Ovary (tissue), 9 donors: ENCODE results near the gene CYTH1. TPM values are rescaled to one million over a fixed set of nuclear protein-coding genes. Genes with fewer than 3 reads are reported as not detected.

Source experiments
- DNase-seq, 5 donors: peaks; one replicate each; pipeline ENCODE4 v3.0.0-alpha.2; 2019 to 2020
- H3K27ac ChIP-seq, 2 donors: fragments of 200-600 bp; one replicate each; pipeline versions ENCODE4 v1.5.1 to v1.8.0; 2019 to 2022
- H3K27me3 ChIP-seq: fragments of 200-600 bp; one replicate; pipeline ENCODE4 v1.8.0; 2022
- H3K36me3 ChIP-seq: fragments of 200-600 bp; sonication (generic); one replicate; pipeline ENCODE4 v1.5.1; 2019
- H3K4me1 ChIP-seq: one replicate; pipeline ENCODE4 v1.8.1; 2013; ENCODE audit warnings: mild to moderate bottlenecking, moderate library complexity; ENCODE audit not compliant: insufficient read depth
- H3K4me3 ChIP-seq: fragments of 200-600 bp; sonication (generic); one replicate; pipeline ENCODE4 v1.5.1; 2017
- H3K9me3 ChIP-seq, 2 donors: fragments of 200-600 bp in 1 of 2; sonication (generic) in 1 of 2; one replicate each; pipeline versions ENCODE4 v1.5.1 to v1.8.1; 2013 to 2019; ENCODE audit warnings: mild to moderate bottlenecking in 1 of 2, moderate library complexity in 1 of 2
- EP300 ChIP-seq: sonication (generic); formaldehyde crosslinking; IDR thresholded peaks from one replicate; pipeline ENCODE4 v1.6.1; 2017; ENCODE audit warnings: antibody characterized with exemption
- POLR2A ChIP-seq: fragments of 450-650 bp; IDR thresholded peaks from one replicate; pipeline ENCODE4 v1.6.1; 2017; ENCODE audit warnings: antibody characterized with exemption, mild to moderate bottlenecking, moderate library complexity
- WGBS, 3 donors: extraction: QIAGEN DNeasy Blood & Tissue Kit in 1 of 3; methylation state at CpG; one replicate each; pipeline versions ENCODE4 v1.1.5 to v1.1.7; 2013 to 2017; 5-methylcytosine and 5-hydroxymethylcytosine counted together
- intact Hi-C, 4 donors: fragments of 100-400 bp; cut with DNase I; formaldehyde crosslinking; loops; one replicate each; pipeline versions ENCODE4 v1.11.0 to v1.15.1; 2022 to 2023
- polyA plus RNA-seq, 2 donors: library from polyadenylated mRNA; stranded (reverse); fragments of 200-250 nt in 1 of 2; fragments of 350-450 nt in 1 of 2; fragmentation: Illumina TruSeq in 1 of 2; extraction: RNeasy Lipid Tissue Mini Kit (QIAGEN cat#74804) in 1 of 2; gene quantifications; one replicate each; pipeline ENCODE4 v1.2.3, GENCODE V29; 2013 to 2014
- total RNA-seq, 7 donors: library from RNA; depleted of rRNA in 2 of 7; stranded (reverse); fragments of >200 nt in 2 of 7; fragmentation: NEBNext Ultra II Directional in 3 of 7; extraction: Animal tissue kit (Norgen Biotek cat#: 25700) in 3 of 7; gene quantifications; one replicate each; pipeline versions ENCODE4 v1.1.0 to v1.2.4, GENCODE V29; 2016 to 2023
- TF ChIP-seq, protein P1 (sequence below), 3 donors: fragments of 450-650 bp in 2 of 3; fragments of 200-600 bp in 1 of 3; IDR thresholded peaks; one replicate each; pipeline versions ENCODE4 v1.5.1 to v1.8.0; 2016 to 2022; ENCODE audit warnings: antibody characterized with exemption in 3 of 3, mild to moderate bottlenecking in 1 of 3
- donor health status: DM: no; HTN: no; CAD: no; lungs with moderate emphysema.
- donor health status: DM: no; HTN: no; CAD: no.
- donor health status: Bipolar disorder and iron deficiency.
- donor health status: DM: yes; HTN: yes; CAD: no.
- donor health status: DM: no; HTN: no; CAD: no.
- donor health status: DM: yes; HTN: yes; CAD: no.

The CYTH1 gene
- total and polyA plus RNA-seq, 9 donors, result 15.1 to 35.3 (median 24.4) TPM

DNA sequence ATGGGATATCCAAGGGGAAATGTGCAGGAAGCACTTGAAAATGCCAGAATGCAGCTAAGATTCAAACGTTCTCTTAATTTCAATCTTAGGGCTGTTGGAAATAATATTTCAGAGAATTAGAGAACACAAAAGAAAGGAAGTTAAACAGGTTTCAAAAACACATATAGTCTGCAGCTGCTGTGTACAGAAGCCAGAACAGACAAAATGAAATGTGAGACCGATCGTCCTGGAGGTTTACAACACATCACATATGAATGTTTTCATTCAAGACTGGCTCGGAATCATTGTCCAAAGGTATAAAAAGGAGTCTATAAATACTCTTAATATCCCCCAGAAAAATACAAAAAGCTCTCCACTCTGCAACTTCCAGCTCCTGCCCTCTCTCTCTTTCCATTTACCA is 14.3 kb downstream of the CYTH1 start:
- TF ChIP-seq, protein P1, sequence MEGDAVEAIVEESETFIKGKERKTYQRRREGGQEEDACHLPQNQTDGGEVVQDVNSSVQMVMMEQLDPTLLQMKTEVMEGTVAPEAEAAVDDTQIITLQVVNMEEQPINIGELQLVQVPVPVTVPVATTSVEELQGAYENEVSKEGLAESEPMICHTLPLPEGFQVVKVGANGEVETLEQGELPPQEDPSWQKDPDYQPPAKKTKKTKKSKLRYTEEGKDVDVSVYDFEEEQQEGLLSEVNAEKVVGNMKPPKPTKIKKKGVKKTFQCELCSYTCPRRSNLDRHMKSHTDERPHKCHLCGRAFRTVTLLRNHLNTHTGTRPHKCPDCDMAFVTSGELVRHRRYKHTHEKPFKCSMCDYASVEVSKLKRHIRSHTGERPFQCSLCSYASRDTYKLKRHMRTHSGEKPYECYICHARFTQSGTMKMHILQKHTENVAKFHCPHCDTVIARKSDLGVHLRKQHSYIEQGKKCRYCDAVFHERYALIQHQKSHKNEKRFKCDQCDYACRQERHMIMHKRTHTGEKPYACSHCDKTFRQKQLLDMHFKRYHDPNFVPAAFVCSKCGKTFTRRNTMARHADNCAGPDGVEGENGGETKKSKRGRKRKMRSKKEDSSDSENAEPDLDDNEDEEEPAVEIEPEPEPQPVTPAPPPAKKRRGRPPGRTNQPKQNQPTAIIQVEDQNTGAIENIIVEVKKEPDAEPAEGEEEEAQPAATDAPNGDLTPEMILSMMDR (IDR thresholded peaks at IDR 0.05), result no peak
- no peak for TF ChIP-seq POLR2A
- no peak for TF ChIP-seq EP300
- DNase-seq, result no peak
- H3K27me3 ChIP-seq, result no peaks in the 10 kb centered on the region
- no peak overlapping the region for H3K27ac ChIP-seq
- H3K36me3 ChIP-seq, result no peaks in the 10 kb centered on the region
- H3K9me3 ChIP-seq, result no peaks in the 10 kb centered on the region
- no peak overlapping the region for H3K4me3 ChIP-seq
- intact Hi-C loops, result no loop called here
- H3K4me1 ChIP-seq, result peaks cover 1% of the 10 kb centered on the region
- WGBS, 3 donors, result 46 to 65% (median 58%) methylated on average over 4 of the region's 4 CpGs

- intact Hi-C loops, result no loop called here
- Histone ChIP-seq H3K36me3 (no peaks in the 10 kb centered on the region), H3K27ac (no peak overlapping the region), H3K4me3 (no peak overlapping the region), H3K4me1 (peaks cover 1% of the 10 kb centered on the region), H3K27me3 (no peaks in the 10 kb centered on the region), H3K9me3 (no peaks in the 10 kb centered on the region)
- no peak for TF ChIP-seq POLR2A
- no peak for TF ChIP-seq EP300
- TF ChIP-seq, protein P1 (IDR thresholded peaks at IDR 0.05), result no peak
- DNase-seq, result no peak
- 95 to 97% (median 95%) methylated on average over 5 of the region's 5 CpGs for WGBS, 3 donors
Measured at GRCh38 chr17:78766743-78767294, 15.3 kb downstream of the CYTH1 start.

GRCh38 chr17:78766225-78766624 is 15.8 kb downstream of the CYTH1 start:
- DNase-seq, result no peak
- H3K27ac ChIP-seq, result no peak overlapping the region
- H3K36me3 ChIP-seq, result no peaks in the 10 kb centered on the region
- H3K27me3 ChIP-seq, result no peaks in the 10 kb centered on the region
- no peaks in the 10 kb centered on the region for H3K9me3 ChIP-seq
- H3K4me1 ChIP-seq, result peaks cover 1% of the 10 kb centered on the region
- TF ChIP-seq POLR2A, result no peak
- no peak for TF ChIP-seq EP300
- TF ChIP-seq, protein P1 (IDR thresholded peaks at IDR 0.05), result no peak
- WGBS, 3 donors, result 85 to 92% (median 85%) methylated on average over 2 of the region's 2 CpGs
- intact Hi-C loops, result no loop called here
- no peak overlapping the region for H3K4me3 ChIP-seq

GRCh38 chr17:78765821-78766220 is 16.3 kb downstream of the CYTH1 start:
- Histone ChIP-seq H3K27ac (no peak overlapping the region), H3K9me3 (no peaks in the 10 kb centered on the region), H3K27me3 (no peaks in the 10 kb centered on the region), H3K36me3 (no peaks in the 10 kb centered on the region), H3K4me1 (peaks cover 4% of the 10 kb centered on the region), H3K4me3 (no peak overlapping the region)
- no peak for DNase-seq
- intact Hi-C loops, result no loop called here
- WGBS, 3 donors, result 66 to 83% (median 78%) methylated on average over 3 of the region's 3 CpGs
- TF ChIP-seq, protein P1 (IDR thresholded peaks at IDR 0.05), result no peak
- TF ChIP-seq EP300 (no peak), POLR2A (no peak)
